Right lobe of liver (tissue), 6 donors: ENCODE data around the gene NHLRC1. TPM values are rescaled to one million over a fixed set of nuclear protein-coding genes. Genes with fewer than 3 reads are reported as not detected.

Experiments used
- ATAC-seq, 4 donors: fragments of 200-7000 bp; cut with Tn5 transposase; one replicate each; pipeline ENCODE4 v1.9.1; 2020; ENCODE audit warnings: mild to moderate bottlenecking in 4 of 4, moderate library complexity in 4 of 4
- DNase-seq, 3 donors: peaks; one replicate each; pipeline ENCODE4 v3.0.0-alpha.2; 2020
- H3K27ac ChIP-seq, 3 donors: fragments of 200-600 bp; one replicate each; pipeline ENCODE4 v1.8.0; 2022
- H3K27me3 ChIP-seq, 2 donors: fragments of 200-600 bp; one replicate each; pipeline ENCODE4 v1.8.0; 2022
- H3K36me3 ChIP-seq, 4 donors: fragments of 200-600 bp; sonication (generic) in 1 of 4; one replicate each; pipeline versions ENCODE4 v1.5.1 to v1.8.0; 2017 to 2022; ENCODE audit warnings: control low read depth in 1 of 4
- H3K4me1 ChIP-seq, 4 donors: fragments of 200-600 bp; sonication (generic) in 1 of 4; one replicate each; pipeline versions ENCODE4 v1.5.1 to v1.8.0; 2017 to 2022; ENCODE audit warnings: control low read depth in 1 of 4
- H3K4me3 ChIP-seq, 3 donors: fragments of 200-600 bp; one replicate each; pipeline ENCODE4 v1.8.0; 2022
- H3K9me3 ChIP-seq, 4 donors: fragments of 200-600 bp; sonication (generic) in 1 of 4; one replicate each; pipeline versions ENCODE4 v1.5.1 to v1.8.0; 2017 to 2022; ENCODE audit warnings: control low read depth in 1 of 4
- CTCF ChIP-seq, 4 donors: fragments of 200-600 bp in 3 of 4; fragments of 450-650 bp in 1 of 4; IDR thresholded peaks; one replicate each; pipeline versions ENCODE4 v1.5.1 to v1.8.0; 2016 to 2022; ENCODE audit warnings: antibody characterized with exemption in 4 of 4, mild to moderate bottlenecking in 2 of 4
- POLR2A ChIP-seq: fragments of 450-650 bp; IDR thresholded peaks from one replicate; pipeline ENCODE4 v1.6.1; 2017; ENCODE audit warnings: antibody characterized with exemption, mild to moderate bottlenecking
- WGBS: methylation state at CpG from one replicate; pipeline ENCODE4 v1.1.6; 2018; ENCODE audit warnings: low coverage, low lambda C conversion rate; ENCODE audit not compliant: insufficient coverage; ENCODE audit errors: missing lambda C conversion rate; 5-methylcytosine and 5-hydroxymethylcytosine counted together
- intact Hi-C, 2 donors: fragments of 100-400 bp; cut with DNase I; formaldehyde crosslinking; loops; one replicate each; pipeline versions ENCODE4 v1.11.2 to v1.14.1; 2022
- total RNA-seq, 6 experiments: library from RNA; depleted of rRNA in 2 of 6; stranded (reverse); fragments of >200 nt in 2 of 6; fragmentation: NEBNext Ultra II Directional in 3 of 6; extraction: Animal tissue kit (Norgen Biotek cat#: 25700) in 3 of 6; gene quantifications; one replicate each; pipeline versions ENCODE4 v1.1.0 to v1.2.4, GENCODE V29; 2016 to 2023
- donor health status: DM: no; HTN: yes; CAD: no.
- donor health status: DM: no; HTN: no; CAD: no.
- donor health status: DM: no; HTN: no; CAD: no.
- donor health status: DM: no; HTN: yes; CAD: no.
- donor health status: DM: no; HTN: yes; CAD: no.

Gene NHLRC1
- total RNA-seq, 6 experiments from 2014 or later = 2.2 to 3.0 (median 2.7) TPM

GRCh38 chr6:18165751-18166150, 43.3 kb upstream of the NHLRC1 start:
- Histone ChIP-seq H3K9me3 (no peaks in the 10 kb centered on the region), H3K36me3 (peaks cover 0 to 41% (median 7%) of the 10 kb centered on the region in 4 donors), H3K27me3 (no peaks in the 10 kb centered on the region), H3K27ac (no peak overlapping the region), H3K4me3 (no peak overlapping the region), H3K4me1 (no peaks in the 10 kb centered on the region)
- TF ChIP-seq POLR2A = no peak
- TF ChIP-seq CTCF (IDR thresholded peaks at IDR 0.05) = no peak
- WGBS = 100% methylated on average over 1 of the region's 4 CpGs
- DNase-seq = no peak
- ATAC-seq = no peak
- intact Hi-C loops = no loop called here

- DNase-seq (no peak), ATAC-seq (no peak)
- Histone ChIP-seq H3K27ac (no peak overlapping the region), H3K4me1 (no peaks in the 10 kb centered on the region), H3K27me3 (no peaks in the 10 kb centered on the region), H3K9me3 (no peaks in the 10 kb centered on the region), H3K36me3 (peaks cover 0 to 22% (median 6%) of the 10 kb centered on the region in 4 donors), H3K4me3 (no peak overlapping the region)
- TF ChIP-seq CTCF (IDR thresholded peaks at IDR 0.05) (no peak), POLR2A (no peak)
- intact Hi-C loops = no loop called here
- WGBS = 88% methylated on average over 2 of the region's 2 CpGs
Observed at GRCh38 chr6:18162401-18162800, 39.9 kb upstream of the NHLRC1 start.

DNA sequence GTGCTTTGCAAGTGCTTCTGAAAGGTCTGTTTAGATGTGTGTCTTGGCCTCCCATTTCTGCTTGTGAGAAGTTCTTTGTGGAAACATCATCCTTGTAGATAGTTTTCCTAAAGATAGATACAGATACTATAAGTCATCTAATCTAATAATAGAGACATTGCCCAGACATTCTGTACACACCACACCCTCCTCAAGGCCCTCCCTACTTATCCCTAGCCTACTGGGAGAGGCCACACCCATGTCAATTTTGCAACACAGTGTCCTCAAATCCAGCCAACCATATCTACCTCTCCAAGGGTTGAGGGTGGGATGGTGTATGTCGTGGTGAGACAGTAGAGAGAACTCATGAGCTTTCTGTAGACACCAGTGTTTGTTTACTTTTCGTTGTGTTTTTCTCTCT, 39.0 kb upstream of the NHLRC1 start:
- no peaks in the 10 kb centered on the region for H3K9me3 ChIP-seq
- 80% methylated on average over 2 of the region's 2 CpGs for WGBS
- no peak overlapping the region for H3K27ac ChIP-seq
- peaks cover 0 to 19% (median 6%) of the 10 kb centered on the region in 4 donors for H3K36me3 ChIP-seq
- H3K4me3 ChIP-seq = no peak overlapping the region
- no peaks in the 10 kb centered on the region for H3K27me3 ChIP-seq
- DNase-seq (no peak), ATAC-seq (no peak)
- intact Hi-C loops = no loop called here
- TF ChIP-seq POLR2A (no peak), CTCF (IDR thresholded peaks at IDR 0.05) (no peak)
- peaks cover 0 to under 1% (median 0%) of the 10 kb centered on the region in 4 donors for H3K4me1 ChIP-seq

GRCh38 chr6:18160911-18161310, 38.4 kb upstream of the NHLRC1 start:
- ATAC-seq = no peak
- intact Hi-C loops = no loop called here
- Histone ChIP-seq H3K36me3 (peaks cover 0 to 19% (median 6%) of the 10 kb centered on the region in 4 donors), H3K4me3 (no peak overlapping the region), H3K27me3 (no peaks in the 10 kb centered on the region), H3K4me1 (peaks cover 0 to 4% (median 0%) of the 10 kb centered on the region in 4 donors), H3K27ac (no peak overlapping the region), H3K9me3 (no peaks in the 10 kb centered on the region)
- TF ChIP-seq CTCF (IDR thresholded peaks at IDR 0.05) (no peak), POLR2A (no peak)
- no peak for DNase-seq
- WGBS = 100% methylated on average over 1 of the region's 1 CpG
